Right ventricle myocardium superior (tissue), 1 donor: ENCODE measurements around the gene ARL11. TPM values are rescaled to one million over a fixed set of nuclear protein-coding genes. Genes with fewer than 3 reads are reported as not detected.

ENCODE experiments used
- ATAC-seq: fragments of 200-7000 bp; cut with Tn5 transposase; one replicate; pipeline ENCODE4 v1.9.1; 2020; ENCODE audit warnings: mild to moderate bottlenecking; ENCODE audit not compliant: poor library complexity
- DNase-seq: peaks from one replicate; pipeline ENCODE4 v3.0.0-alpha.2; 2020
- intact Hi-C: fragments of 100-400 bp; cut with DNase I; formaldehyde crosslinking; loops from one replicate; pipeline ENCODE4 v1.11.2; 2022
- total RNA-seq: library from RNA; stranded (reverse); fragmentation: NEBNext Ultra II Directional; extraction: Animal tissue kit (Norgen Biotek cat#: 25700); gene quantifications from one replicate; pipeline ENCODE4 v1.2.1, GENCODE V29; 2021
- donor health status: DM: no; HTN: yes; CAD: no; lungs with severe emphysema.

Gene ARL11
- total RNA-seq, 1 donor from 2014 or later, result 0.38 TPM

DNA sequence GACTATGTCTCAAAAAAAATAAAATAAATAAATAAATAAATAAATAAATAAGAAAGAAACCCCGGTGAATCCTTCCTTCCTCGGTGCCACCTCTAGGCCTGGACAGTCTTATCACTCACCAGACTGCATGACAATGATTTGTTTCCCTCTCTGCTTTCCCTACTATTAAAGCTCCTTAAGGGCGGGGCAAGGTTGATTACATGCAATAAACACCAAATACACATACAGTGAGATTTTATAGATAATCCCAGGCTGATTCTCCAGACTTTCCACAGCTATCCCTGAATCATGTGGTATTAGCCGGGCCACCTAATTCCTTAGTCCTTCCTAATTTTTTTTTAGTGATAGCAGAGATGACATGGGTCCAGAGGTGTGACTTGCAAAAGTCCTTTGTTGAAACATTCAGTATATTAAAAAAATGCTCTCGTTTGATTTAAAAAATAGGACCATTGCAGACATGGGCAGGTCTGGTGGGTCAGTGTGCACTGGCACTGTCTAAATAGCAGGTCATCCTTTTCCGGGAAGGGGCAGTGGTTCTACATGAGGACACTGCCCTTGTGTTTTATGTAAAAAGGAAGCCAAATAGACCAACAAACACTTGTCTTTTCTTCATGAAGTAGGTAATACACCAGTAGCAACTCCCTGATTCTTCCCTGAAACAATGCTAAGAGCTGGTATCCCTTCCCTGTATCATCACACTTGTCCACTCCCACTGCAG, 48.4 kb downstream of the ARL11 start:
- ATAC-seq (no peak), DNase-seq (no peak)
- intact Hi-C loops, result no loop called here

DNA sequence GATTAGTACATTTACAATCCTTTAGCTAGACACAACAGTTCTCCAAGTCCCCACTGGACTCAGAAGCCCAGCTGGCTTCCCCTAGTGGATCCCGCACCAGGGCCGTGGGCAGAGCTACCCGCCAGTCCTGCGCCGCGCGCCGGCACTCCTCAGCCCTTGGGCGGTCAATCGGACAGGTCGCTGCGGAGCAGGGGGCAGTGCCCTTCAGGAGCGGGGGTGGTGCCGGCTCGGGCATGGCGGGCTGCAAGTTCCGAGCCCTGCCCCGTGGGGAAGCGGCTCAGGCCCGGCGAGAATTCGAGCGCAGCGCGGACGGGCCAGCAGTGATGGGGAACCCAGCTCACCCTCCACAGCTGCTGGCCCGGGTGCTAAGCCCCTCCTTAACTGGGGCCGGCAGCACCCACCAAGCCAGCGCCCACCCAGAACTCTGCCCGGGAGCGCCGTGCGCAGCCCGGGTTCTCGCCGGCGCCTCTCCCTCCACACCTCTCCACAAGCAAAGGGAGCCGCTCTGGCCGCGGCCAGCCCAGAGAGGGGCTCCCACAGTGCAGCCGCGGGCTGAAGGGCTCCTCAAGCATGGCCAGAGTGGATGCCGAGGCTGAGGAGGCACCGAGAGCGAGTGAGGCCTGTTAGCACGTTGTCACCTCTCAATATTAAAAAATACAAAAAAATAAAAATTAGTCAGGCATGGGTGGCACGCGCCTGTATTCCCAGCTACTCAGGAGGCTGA, 50.0 kb downstream of the ARL11 start:
- no peak for DNase-seq
- intact Hi-C loops, result no loop called here
- no peak for ATAC-seq

GRCh38 chr13:49679246-49679645, 50.9 kb downstream of the ARL11 start:
- intact Hi-C loops, result no loop called here
- DNase-seq, result no peak
- ATAC-seq, result no peak

DNA sequence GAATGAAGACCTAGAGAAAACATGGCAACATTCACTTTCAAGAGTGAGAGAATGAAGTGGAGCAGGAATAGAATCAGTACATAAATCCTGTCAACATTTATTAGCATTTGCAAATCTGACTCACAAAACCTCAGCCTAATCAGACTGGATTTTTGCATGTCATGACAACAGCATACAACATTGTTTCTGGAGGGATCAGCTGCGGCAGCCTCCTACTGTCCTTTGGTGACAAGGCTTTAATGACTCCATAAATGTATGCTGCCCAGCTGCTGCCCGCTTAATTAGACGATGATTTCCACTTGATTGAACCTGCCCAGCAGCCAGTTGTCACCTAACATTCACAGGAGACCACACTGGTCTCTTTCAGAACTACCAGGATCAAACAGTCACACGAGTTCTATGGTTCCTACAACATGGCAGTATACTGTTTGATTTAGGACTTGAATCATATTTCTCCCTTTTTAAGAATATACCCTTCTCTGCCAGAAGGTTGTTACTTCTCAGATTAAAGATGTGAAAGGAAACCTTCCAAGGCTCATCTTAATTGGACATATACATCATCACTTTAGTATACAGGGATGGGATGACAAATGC, 53.6 kb downstream of the ARL11 start:
- DNase-seq (no peak), ATAC-seq (no peak)
- intact Hi-C loops, result no loop called here

Other genes starting within 250 kb of the ARL11 start
- 19.3 TPM for gene CAB39L, start 184.4 kb upstream of the ARL11 start, total RNA-seq
- gene SETDB2, start 184.2 kb upstream of the ARL11 start, total RNA-seq, result 13.4 TPM
- 17.6 TPM for gene PHF11, start 132.6 kb upstream of the ARL11 start, total RNA-seq
- 21.0 TPM for gene RCBTB1, start 42.9 kb upstream of the ARL11 start, total RNA-seq
- gene EBPL, start 63.0 kb downstream of the ARL11 start, total RNA-seq, result 5.5 TPM
- 58.7 TPM for gene KPNA3, start 164.2 kb downstream of the ARL11 start, total RNA-seq